NCI-H524 treated with DMSO at 0.1 percent for 48 hours (cell line): Measurements from ENCODE around the gene SCN10A.

ENCODE experiments used
- DNase-seq: peaks from one replicate; lab custom pipeline; 2025; lab: John Stamatoyannopoulos, UW

Gene SCN10A

GRCh38 chr3:38773528-38773927 lies 42.5 kb downstream of the SCN10A start:
- no peak for DNase-seq

DNA sequence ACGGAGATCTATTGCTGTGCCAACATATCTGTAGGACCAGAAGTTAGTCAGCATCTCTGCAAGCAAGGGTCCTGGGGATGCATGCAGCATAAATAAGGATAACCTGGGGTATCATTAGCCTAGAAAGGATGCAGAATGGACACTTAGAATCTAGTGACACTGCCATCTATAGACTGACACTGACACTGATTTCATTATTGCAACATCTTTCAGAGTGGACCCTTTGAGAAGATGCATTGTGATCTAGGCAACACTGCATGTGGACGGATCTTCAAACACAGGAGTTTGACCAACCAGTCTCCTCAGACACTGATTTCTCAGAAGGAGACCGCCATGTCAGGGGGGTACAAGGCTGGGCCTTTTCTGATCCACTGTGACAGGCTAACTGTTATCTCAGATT lies 52.4 kb downstream of the SCN10A start:
- no peak for DNase-seq

DNA sequence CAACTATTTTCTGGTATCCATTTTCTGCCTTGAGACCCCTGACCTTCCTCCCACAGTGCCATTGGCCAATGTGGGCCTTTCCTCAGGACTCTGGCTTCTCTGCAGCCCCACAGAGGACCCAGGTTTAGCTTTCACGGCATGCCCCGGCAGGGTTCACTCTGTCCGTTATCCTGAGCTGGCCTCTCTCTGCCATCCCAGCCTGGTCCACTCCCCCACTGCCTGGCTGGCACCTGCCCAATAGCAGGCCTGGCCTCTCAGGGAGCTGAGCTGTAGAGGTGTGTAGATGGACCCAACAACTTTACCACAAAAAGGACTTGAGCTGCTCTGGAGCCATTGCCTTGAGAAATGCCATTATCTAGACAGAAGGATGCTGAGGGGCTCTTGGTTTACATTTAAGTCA lies 57.5 kb downstream of the SCN10A start:
- no peak for DNase-seq

DNA sequence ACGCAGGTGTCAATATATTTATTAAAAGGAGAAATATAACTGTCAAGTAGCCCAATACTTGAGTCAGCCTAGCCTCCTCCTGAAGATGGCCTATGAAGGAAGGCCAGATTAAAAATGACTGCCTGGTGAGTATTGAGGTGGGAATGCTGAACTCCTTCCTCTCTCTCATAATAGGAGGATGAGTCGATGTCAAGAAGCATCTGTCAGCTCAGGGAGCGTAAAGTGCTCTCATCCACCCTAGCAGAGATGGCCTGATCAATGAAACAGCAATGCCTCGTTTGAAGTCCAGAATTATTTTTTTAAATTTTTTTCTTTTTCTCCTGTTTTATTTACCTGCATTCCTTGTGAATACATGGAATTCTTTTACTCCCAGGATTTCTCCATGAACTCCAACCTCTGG lies 58.3 kb downstream of the SCN10A start:
- no peak for DNase-seq

DNA sequence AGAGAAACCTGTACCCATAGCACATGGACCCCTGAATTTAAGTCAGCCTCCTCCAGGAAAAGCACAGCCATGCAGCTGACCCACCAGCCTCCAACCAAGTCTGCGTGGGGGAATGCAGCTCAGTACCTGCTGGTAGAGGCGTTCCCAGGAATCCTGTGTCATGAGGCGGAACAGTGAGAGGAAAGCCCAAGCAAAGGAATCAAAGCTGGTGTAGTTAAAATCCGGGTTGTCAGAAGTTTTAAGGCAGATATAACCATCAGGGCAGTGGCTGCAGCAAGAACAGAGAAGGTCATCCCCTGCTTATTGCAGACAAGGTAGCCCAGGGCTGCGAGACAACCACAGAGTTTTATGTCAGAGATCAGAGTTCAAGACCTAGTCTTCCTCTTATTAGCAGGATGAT lies 59.1 kb downstream of the SCN10A start:
- no peak for DNase-seq

DNA sequence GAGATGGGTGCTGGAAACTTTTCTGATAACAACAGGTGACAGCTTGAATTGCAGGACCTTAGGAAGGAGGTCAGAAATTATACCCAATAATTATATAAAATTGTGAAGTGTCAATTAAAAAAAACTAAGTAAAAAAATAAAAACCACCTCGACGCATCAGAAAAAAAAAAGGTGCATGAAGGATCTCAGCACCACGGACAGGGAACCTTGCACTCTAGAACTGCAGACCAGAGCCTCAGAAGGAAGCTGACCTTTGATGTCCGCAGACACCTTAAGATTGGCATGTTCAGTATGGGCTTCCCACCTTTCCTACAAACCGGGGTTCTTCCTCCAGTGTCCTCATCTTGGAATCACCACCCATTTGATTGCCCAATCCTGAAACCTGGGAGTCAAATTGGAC lies 60.9 kb downstream of the SCN10A start:
- no peak for DNase-seq

DNA sequence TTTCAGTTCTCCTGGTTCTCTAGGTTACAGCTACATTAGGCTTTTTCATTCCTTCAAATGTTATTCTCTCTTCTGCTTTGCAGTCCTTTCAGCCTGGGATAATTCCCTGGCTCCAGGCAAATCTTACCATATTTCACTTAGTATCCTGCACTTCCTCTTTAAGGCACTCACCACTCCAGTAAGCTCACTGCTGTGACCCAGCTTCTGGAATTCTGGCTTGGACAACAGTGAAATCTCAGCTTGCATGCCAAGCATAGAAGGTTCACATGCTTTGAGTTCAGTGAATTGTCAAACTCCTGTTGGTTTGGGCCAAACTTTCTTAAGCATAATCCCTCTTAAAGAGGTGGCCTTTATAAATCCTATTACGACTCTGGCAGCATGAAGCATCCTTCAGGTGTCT lies 69.4 kb downstream of the SCN10A start:
- no peak for DNase-seq

GRCh38 chr3:38743043-38743442 lies 73.0 kb downstream of the SCN10A start:
- DNase-seq: no peak

DNA sequence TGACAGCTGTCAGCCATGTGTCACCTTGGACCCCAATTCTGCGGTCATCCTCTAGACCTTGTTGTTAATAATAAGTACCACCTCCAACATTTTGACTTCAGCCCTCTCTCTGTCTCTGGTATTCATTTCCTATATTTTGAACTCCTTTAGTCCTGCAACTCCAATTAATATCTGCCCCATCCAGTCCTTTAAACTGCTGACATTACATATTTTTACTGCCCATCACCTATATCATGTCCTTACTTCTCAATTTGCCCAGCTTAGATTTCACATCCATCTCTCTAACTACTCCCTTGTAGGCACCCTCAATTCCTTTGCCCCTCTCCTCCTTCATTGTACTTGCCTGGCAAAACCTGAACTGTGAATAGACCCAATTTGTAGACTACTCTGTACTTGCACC lies 73.5 kb downstream of the SCN10A start:
- DNase-seq: no peak

DNA sequence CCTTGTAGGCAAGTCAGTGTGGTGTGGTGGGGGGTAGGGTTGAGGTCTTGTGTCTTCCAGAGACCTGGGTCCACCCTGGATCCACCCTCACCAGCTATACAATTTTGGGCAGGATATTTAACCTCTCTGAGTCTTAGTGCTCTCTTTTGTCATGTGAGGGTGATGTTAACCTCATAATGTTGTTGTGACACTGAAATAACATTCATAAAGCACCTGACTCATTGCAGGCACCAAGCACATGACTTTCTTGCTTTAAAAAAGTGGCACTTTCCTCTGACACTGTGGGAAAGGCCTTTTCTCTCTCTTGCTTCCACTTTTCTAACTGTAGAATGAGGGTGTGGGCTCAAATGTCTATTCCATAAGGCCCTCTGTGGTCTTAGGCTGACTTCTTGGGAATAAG lies 75.5 kb downstream of the SCN10A start:
- DNase-seq: no peak

GRCh38 chr3:38739931-38740330 lies 76.1 kb downstream of the SCN10A start:
- DNase-seq: no peak

- no peak for DNase-seq
These were observed 76.7 kb downstream of the SCN10A start for GRCh38 chr3:38739396-38739689.

DNA sequence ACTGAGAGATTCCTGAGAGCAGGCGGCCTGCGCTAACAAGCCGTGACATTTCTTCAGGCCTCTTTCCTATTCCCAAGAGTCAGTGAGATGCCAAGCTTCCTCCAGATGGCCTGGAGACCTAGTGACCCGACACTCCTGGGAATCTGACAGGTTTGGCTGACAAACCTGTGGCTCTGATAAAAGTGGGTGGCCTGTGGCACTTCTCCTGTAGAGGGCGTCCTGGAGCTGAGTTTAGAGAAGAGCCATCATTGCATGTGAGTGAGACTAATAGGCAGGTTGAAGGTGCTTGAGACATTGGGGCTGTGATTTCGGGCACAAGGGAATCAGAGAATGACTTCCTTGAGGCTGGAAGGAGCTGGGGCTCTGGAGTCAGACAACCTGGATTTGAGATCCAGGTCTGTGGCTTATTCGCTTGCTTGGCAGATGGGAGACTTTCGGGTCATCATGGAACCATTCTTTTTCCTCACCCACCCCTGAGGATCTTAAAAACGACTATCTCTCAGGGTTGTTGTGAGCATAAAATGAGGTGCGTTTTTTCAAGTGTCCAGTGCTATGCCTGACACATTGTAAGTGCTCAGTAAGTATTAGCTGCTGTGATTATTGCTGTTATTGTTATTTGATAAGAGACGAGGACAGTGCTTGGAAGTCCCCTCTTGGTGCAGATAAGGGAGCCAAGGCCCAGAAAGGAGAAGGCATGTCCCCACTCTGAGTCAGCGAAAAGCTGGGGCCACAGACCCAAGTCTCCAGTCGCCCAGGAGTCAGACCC lies 77.2 kb downstream of the SCN10A start:
- DNase-seq: no peak

- no peak for DNase-seq
These were observed 84.5 kb downstream of the SCN10A start for GRCh38 chr3:38731522-38731921.

DNA sequence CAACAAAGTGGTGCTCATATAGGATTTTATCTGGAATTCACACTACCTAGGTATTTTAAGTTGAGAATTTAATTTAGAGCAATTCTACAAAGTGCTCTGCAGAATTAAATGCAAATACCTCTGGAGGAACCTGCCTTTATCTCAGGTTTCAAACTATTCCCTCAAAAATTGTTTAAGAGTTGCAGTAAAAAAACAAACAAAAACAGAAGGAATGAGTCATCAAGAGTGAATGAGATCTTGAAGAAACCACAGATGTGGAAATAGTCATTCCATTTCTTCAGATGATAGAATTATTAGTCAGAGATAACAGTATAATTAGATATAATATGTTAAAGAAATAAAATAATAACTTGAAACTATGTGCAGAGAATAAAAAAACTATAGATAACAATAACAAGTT lies 85.7 kb downstream of the SCN10A start:
- no peak for DNase-seq

DNA sequence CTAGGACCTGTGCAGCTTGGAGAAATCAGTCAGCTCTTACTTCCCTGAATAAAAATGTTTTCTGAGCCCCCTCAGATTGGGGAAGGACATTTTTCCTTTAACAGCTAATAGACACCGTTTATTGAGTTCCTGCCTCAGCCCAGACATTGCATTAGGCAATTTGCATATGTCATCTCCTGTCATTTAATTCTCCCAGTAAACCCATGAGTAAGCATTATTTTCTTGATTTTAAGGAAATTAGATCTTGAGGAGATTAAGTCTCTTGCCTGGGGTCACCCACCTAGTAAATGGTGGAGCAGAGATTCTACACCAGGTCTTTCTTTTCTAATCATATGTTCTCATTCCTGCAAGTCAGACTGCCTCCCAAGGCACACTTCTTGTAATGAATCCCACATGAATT lies 88.0 kb downstream of the SCN10A start:
- no peak for DNase-seq

DNA sequence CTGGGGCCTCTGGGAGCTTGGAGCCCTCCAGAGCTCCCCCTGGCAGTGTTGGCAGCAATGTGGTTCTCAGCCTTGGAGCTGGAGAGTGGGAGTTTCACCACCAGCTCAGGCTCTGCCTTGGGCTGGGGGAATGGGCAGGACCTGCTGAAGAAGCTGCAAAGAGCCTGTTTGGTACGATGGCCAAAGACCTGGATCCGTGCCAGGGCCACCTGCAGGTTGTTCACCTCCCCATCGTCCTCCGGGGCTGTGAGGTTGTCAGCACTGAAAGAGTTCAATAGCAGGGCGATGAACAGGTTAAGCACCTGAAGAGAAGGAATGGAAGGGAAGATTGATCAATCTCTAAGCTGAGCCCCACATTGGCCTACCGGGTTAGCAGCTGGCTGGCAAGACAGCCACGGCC lies 89.3 kb downstream of the SCN10A start:
- no peak for DNase-seq

DNA sequence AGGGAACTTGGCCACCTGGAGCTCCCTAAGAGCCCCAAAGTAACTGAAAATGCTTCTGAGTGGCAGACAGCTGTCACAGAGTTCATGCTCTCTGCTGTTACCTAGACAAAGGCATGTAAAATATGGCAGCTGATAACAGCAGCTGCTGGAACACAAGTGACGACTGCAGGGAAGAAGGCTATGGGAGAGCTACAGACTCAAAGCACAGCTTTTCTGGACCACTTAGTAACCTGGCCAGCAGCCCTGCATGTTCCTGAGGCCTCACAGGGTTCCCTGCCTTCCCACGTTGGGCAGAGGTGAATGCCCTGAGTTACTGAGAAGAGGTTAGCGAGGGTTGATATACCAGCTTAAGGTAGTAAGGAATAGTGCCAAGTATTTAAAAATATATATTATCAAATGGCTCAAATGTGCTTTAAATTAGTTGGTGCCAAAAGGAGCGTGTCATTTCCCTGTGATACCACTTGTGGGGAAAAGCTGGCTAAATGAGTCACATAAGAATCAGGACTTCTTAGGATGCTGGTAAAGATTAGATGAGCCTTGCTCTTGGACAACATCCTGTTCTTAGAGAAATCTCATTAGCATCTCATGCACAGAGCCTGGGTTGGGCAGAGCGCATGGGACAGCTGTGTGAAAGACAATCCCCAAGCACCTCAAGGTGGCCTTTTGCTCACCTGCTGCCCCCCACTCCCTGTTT lies 90.1 kb downstream of the SCN10A start:
- peak; percentile 25 for DNase-seq

DNA sequence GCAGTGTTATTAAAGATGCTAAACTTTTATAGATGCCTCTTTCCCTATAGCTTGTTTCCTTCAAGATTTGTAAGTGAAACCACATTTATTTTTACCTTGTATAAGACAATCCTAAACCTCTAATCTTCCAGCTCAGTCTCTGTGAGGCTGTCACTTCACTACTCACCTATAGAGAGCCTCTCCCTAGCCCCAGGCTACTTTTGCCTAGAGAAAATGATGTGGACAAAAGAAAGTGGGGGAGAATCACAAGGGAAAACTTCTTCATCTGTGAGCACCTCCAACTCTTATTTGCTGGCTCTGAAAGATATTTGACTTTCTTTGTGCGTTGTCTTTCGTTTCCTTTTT lies 91.7 kb downstream of the SCN10A start:
- no peak for DNase-seq

DNA sequence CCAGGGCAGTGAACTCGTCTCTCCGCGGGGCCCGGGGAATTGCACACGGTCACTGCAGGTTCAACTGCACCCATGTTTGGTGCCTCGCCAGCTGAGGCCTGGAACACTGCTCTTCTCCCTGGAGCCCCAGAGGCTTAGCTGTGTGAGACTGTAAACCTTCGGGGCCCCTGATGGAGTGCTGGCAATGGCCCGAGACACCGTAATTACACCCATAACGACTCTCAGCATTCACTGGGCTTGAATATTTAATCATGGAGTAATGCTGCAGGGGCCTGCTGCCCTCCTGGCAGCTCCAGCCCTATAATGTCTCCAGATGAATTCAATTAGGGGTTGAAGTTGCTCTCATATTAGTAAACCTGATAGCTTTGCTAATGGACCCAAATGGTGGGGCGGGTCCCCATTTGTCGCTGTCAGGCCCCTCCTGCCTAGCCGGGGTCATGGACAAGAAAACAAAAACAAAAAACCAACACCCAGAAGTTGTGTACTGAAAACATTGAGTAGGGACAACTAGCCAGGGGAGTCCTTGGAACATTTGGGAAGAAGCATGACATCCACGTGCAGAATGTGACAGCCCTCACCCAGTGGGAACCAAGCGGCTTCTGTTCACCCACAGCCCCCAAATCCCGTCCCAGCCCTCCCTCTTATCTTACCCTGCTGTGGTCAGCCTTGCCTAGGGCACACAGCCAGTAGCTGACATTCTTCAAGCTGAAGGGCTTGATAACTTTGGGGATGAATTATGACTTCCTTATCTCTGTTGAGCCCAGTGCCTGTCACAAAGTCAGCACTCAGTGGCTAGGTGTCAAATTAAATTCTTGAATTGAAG lies 92.2 kb downstream of the SCN10A start:
- no peak for DNase-seq

GRCh38 chr3:38722781-38723568 lies 93.0 kb downstream of the SCN10A start:
- no peak for DNase-seq

DNA sequence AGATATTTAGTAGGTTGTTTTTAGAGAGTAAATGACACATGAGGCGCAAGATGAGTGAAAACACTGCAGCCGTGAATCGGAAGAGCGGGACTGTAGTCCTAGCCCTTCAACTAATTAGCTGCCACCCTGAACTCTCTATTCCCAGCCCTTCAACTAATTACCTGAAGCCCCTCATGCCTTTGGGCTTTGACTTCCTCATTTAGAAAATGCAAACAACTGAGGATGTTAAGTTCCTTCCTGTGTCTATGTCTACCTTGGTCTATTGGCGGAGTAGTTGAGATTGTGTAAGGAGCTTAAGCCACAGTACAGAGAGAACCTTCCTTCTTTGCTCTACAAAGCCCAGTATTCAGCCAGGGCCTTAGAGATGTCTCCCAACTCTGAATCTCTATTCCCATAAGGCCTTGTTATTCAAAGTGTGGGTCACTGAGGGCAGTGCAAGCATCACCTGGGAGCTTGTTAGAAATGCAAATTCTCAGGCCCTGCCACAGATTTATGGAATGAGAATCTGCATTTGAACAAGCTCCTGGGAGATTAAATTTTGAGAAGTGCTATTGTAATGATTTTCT lies 94.7 kb downstream of the SCN10A start:
- no peak for DNase-seq
